HepG2 (cell line): Measurements from ENCODE around the gene BRSK2. TPM values are rescaled to one million over a fixed set of nuclear protein-coding genes. Genes with fewer than 3 reads are reported as not detected.

Experiments used
- ATAC-seq: fragments of 200-7000 bp; cut with Tn5 transposase; 3 replicates; pipeline ENCODE4 v1.9.1; 2020; ENCODE audit warnings: mild to moderate bottlenecking, moderate library complexity
- BruUV-seq: library from RNA; stranded (reverse); fragments of 400-500 nt; replicated peaks from 2 replicates; lab custom pipeline; 2021; lab: Mats Ljungman, UMichigan
- CTCF ChIA-PET: fragments of 300-600 bp; formaldehyde crosslinking; extraction: SDS; loops from one replicate; lab custom pipeline; 2021; ENCODE audit warnings: low total read pairs, inconsistent platforms, low intra/inter-chr PET ratio; lab: Yijun Ruan, JAX
- POLR2A ChIA-PET: fragments of 350-600 bp; sonication (Branson Sonifier 250); formaldehyde crosslinking; loops from one replicate; lab custom pipeline; 2020; ENCODE audit warnings: antibody characterized with exemption, inconsistent platforms; lab: Yijun Ruan, JAX
- DNase-seq: peaks from one replicate; pipeline ENCODE4 v3.0.0-alpha.2; 2015; ENCODE audit warnings: low spot score
- FAIRE-seq: peaks from 3 replicates; lab custom pipeline; 2011; peaks lifted over from hg19 to GRCh38; lab: Jason Lieb, UNC
- H2AFZ ChIP-seq: one replicate; pipeline ENCODE4 v1.6.1; 2011; ENCODE audit warnings: low read length, inconsistent platforms
- H3K27ac ChIP-seq: fragments of 300-600 bp; 3 replicates; pipeline ENCODE4 v1.8.0; 2011; ENCODE audit warnings: mixed run types, mild to moderate bottlenecking, mixed read lengths, low read length, inconsistent platforms; ENCODE audit not compliant: insufficient read depth; ENCODE audit errors: extremely low read length
- H3K27me3 ChIP-seq, 2 experiments: fragments of 200-600 bp in 1 of 2; 2 replicates in 1 of 2; 3 replicates in 1 of 2; pipeline versions ENCODE4 v1.6.0 to v1.8.0; 2011; ENCODE audit warnings: low read length in 2 of 2, mild to moderate bottlenecking in 2 of 2, moderate library complexity in 2 of 2, inconsistent platforms in 1 of 2; ENCODE audit not compliant: insufficient read depth in 2 of 2, control insufficient read depth in 1 of 2
- H3K36me3 ChIP-seq, 2 experiments: fragments of 200-600 bp in 1 of 2; replicated peaks in 1 of 2; 2 replicates in 1 of 2; 3 replicates in 1 of 2; pipeline versions ENCODE4 v1.5.1 to v1.8.0; 2011; ENCODE audit warnings: low read length in 2 of 2, inconsistent platforms in 1 of 2; ENCODE audit not compliant: insufficient read depth in 2 of 2, control insufficient read depth in 1 of 2
- H3K4me1 ChIP-seq: 2 replicates; pipeline ENCODE4 v1.5.1; 2012; ENCODE audit warnings: low read length, inconsistent platforms; ENCODE audit not compliant: insufficient read depth
- H3K4me2 ChIP-seq: 2 replicates; pipeline ENCODE4 v1.6.0; 2011; ENCODE audit warnings: low read depth, low read length, inconsistent platforms
- H3K4me3 ChIP-seq, 3 experiments: fragments of 200-600 bp in 1 of 3; sonication (generic), shearing (Covaris generic) in 1 of 3; replicated peaks in 1 of 3; 2 replicates each; pipeline ENCODE4 v1.5.1; 2011 to 2016; ENCODE audit warnings: low read length in 3 of 3, inconsistent platforms in 2 of 3, low read depth in 2 of 3, mild to moderate bottlenecking in 2 of 3, control low read depth in 1 of 3, mixed read lengths in 1 of 3; ENCODE audit not compliant: insufficient read depth in 1 of 3
- H3K79me2 ChIP-seq: one replicate; pipeline ENCODE4 v1.6.1; 2011; ENCODE audit warnings: low read length, inconsistent platforms; ENCODE audit not compliant: insufficient read depth
- H3K9ac ChIP-seq: 2 replicates; pipeline ENCODE4 v1.6.0; 2011; ENCODE audit warnings: mild to moderate bottlenecking, low read depth, low read length, inconsistent platforms; ENCODE audit not compliant: insufficient read depth
- H3K9me3 ChIP-seq: 2 replicates; pipeline ENCODE4 v1.5.1; 2012; ENCODE audit warnings: mild to moderate bottlenecking, low read length
- H4K20me1 ChIP-seq: 2 replicates; pipeline ENCODE4 v1.6.0; 2011; ENCODE audit warnings: inconsistent platforms, mild to moderate bottlenecking, low read length, moderate library complexity; ENCODE audit not compliant: insufficient read depth
- HIVEP1 ChIP-seq: sonication (generic); formaldehyde crosslinking; IDR thresholded peaks from 2 replicates; pipeline ENCODE4 v1.4.0; 2020; ENCODE audit warnings: mild to moderate bottlenecking, missing genetic modification reagents
- HOXA7 ChIP-seq: sonication (generic); formaldehyde crosslinking; IDR thresholded peaks from 2 replicates; pipeline ENCODE4 v1.8.1; 2022; ENCODE audit warnings: mild to moderate bottlenecking, missing genetic modification reagents, moderate library complexity
- JARID2 ChIP-seq: sonication (generic); formaldehyde crosslinking; IDR thresholded peaks from 2 replicates; pipeline ENCODE4 v1.8.1; 2023; ENCODE audit warnings: missing genetic modification reagents, inconsistent platforms; ENCODE audit not compliant: insufficient replicate concordance
- KLF6 ChIP-seq: IDR thresholded peaks from 2 replicates; pipeline ENCODE4 v1.8.0; 2016; ENCODE audit warnings: missing biosample characterization, missing genetic modification reagents
- NR2F6 ChIP-seq, 2 experiments: IDR thresholded peaks; 2 replicates each; pipeline ENCODE4 v1.6.1; 2016; ENCODE audit warnings: antibody characterized with exemption in 1 of 2, mild to moderate bottlenecking in 1 of 2
- SNAPC2 ChIP-seq: sonication (generic); formaldehyde crosslinking; IDR thresholded peaks from 2 replicates; pipeline ENCODE4 v1.8.1; 2022; ENCODE audit warnings: mild to moderate bottlenecking, missing genetic modification reagents
- ZFP36L1 ChIP-seq: sonication (generic); formaldehyde crosslinking; IDR thresholded peaks from 2 replicates; pipeline ENCODE4 v1.8.0; 2022; ENCODE audit warnings: mild to moderate bottlenecking, missing genetic modification reagents, moderate library complexity
- ZNF512 ChIP-seq: sonication (generic); formaldehyde crosslinking; IDR thresholded peaks from 2 replicates; pipeline ENCODE4 v1.4.0; 2020; ENCODE audit warnings: mild to moderate bottlenecking, missing genetic modification reagents
- ZNF562 ChIP-seq: sonication (generic); formaldehyde crosslinking; IDR thresholded peaks from 2 replicates; pipeline ENCODE4 v1.8.0; 2022; ENCODE audit warnings: missing genetic modification reagents, borderline replicate concordance
- ZNF639 ChIP-seq: conservative IDR thresholded peaks from 2 replicates; pipeline ENCODE4 v1.6.1; 2018; ENCODE audit warnings: missing genetic modification reagents
- ZNF781 ChIP-seq: sonication (generic); formaldehyde crosslinking; IDR thresholded peaks from 2 replicates; pipeline ENCODE4 v1.5.1; 2020; ENCODE audit warnings: borderline replicate concordance, mild to moderate bottlenecking, missing genetic modification reagents; ENCODE audit errors: not compliant biosample characterization
- WGBS: methylation state at CpG from one replicate; pipeline ENCODE4 v1.1.6; 2017; ENCODE audit warnings: low lambda C conversion rate; 5-methylcytosine and 5-hydroxymethylcytosine counted together
- in situ Hi-C: cut with HindIII; loops from 2 replicates; pipeline ENCODE4 v1.10.0; 2017; ENCODE audit warnings: low pct_unique_long_range_greater_than_20kb; ENCODE audit not compliant: extremely low pct_ligation_motif_present
- intact Hi-C: fragments of 100-400 bp; cut with micrococcal nuclease; formaldehyde crosslinking; loops from one replicate; pipeline ENCODE4 v1.10.0; 2022; ENCODE audit not compliant: unreplicated experiment
- polyA plus RNA-seq, 8 experiments: library from polyadenylated mRNA; depleted of rRNA in 3 of 8; stranded (reverse) in 7 of 8; unstranded in 1 of 8; fragments of >200 nt; fragmentation: Illumina TruSeq in 4 of 8; extraction: Trizol in 4 of 8; gene quantifications; 2 replicates each; pipeline versions ENCODE4 v1.2.1 to v1.2.3, GENCODE V29; 2011 to 2016; ENCODE audit warnings: low read depth in 4 of 8, missing spikeins in 1 of 8, mixed read lengths in 1 of 8; ENCODE audit not compliant: insufficient read depth in 1 of 8
- total RNA-seq, 5 experiments: library from RNA; depleted of rRNA; stranded (reverse); fragments of >200 nt; fragmentation: Illumina TruSeq; extraction: Trizol; gene quantifications; 2 replicates each; pipeline ENCODE4 v1.2.3, GENCODE V29; 2016; ENCODE audit warnings: low read depth in 1 of 5
- TF ChIP-seq, protein P1 (sequence below): sonication (generic); formaldehyde crosslinking; conservative IDR thresholded peaks from 2 replicates; pipeline ENCODE4 v1.8.0; 2022; ENCODE audit warnings: low read depth, missing genetic modification reagents
- TF ChIP-seq, protein P2 (sequence below): sonication (generic); formaldehyde crosslinking; IDR thresholded peaks from 2 replicates; pipeline ENCODE4 v1.4.0; 2020; ENCODE audit warnings: missing genetic modification reagents
- TF ChIP-seq, protein P3 (sequence below): sonication (generic); formaldehyde crosslinking; IDR thresholded peaks from 2 replicates; pipeline ENCODE4 v1.8.0; 2022; ENCODE audit warnings: missing genetic modification reagents, mild to moderate bottlenecking, moderate library complexity, borderline replicate concordance
- TF ChIP-seq, protein P4 (sequence below): sonication (generic); formaldehyde crosslinking; IDR thresholded peaks from 2 replicates; pipeline ENCODE4 v1.5.1; 2020; ENCODE audit warnings: missing genetic modification reagents, mild to moderate bottlenecking, borderline replicate concordance

Gene BRSK2
- total and polyA plus RNA-seq, 2 of the 13 experiments (the other 11 are each of a cell fraction or from before 2014, with no cell fraction given): 0.74 to 1.1 TPM

DNA sequence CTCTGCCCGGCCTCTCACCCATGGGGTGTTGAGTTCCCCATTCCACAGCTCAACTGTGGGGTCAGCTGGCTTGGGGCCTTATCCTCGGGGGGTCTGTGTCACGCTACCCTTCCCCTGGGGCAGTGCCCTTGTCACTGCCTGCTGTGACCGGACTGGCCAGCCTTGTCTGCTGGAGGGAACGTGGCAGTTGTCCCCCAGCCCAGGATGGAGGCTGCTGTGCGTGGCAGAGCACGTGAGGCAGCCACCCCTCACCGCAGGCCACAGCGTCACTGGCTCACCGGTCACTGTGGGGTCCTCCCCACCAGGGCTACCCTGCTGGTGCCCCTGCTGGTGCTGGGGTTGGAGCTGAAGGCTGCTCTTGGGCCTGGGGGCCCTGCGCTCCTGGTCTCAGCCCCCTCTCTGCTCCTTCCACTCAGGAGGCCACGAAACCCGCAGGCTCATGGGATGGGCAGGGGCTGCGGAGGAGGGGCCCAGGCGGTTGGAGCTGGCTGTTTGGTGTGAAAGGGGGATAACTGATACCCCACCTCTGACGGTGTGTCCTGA is 13.4 kb downstream of the BRSK2 start:
- Histone ChIP-seq H3K4me3 (no peak overlapping the region), H3K27me3 (peaks cover 16 to 72% of the 10 kb centered on the region in 2 experiments), H3K27ac (no peak overlapping the region), H3K4me2 (no peak overlapping the region), H3K36me3 (no peaks in the 10 kb centered on the region), H3K4me1 (no peaks in the 10 kb centered on the region), H4K20me1 (peaks cover 23% of the 10 kb centered on the region; the same call in 1 of the 2 replicates), H2AFZ (no peak overlapping the region), H3K9me3 (no peaks in the 10 kb centered on the region), H3K9ac (no peak overlapping the region), H3K79me2 (no peaks in the 10 kb centered on the region)
- intact Hi-C loops (no loop called here), in situ Hi-C loops (no loop called here)
- FAIRE-seq (no peak), ATAC-seq (no peak), DNase-seq (no peak)
- ChIA-PET POLR2A (no interaction called here), CTCF (no interaction called here)
- no CpG with 5 or more reads among the region's 16 CpGs for WGBS
- BruUV-seq: no TSS peak
- TF ChIP-seq SNAPC2 (CRISPR knock-in tag) (no peak), ZNF639 (CRISPR knock-in tag) (no peak), ZNF781 (CRISPR knock-in tag) (no peak), HIVEP1 (CRISPR knock-in tag) (no peak), KLF6 (no peak), ZFP36L1 (no peak), ZNF512 (CRISPR knock-in tag) (no peak), JARID2 (no peak), ZNF562 (CRISPR knock-in tag) (no peak), HOXA7 (no peak), NR2F6 (IDR thresholded peaks at IDR 0.05) (no peak), NR2F6 (CRISPR knock-in tag; IDR thresholded peaks at IDR 0.05) (no peak)
- TF ChIP-seq, protein P1, sequence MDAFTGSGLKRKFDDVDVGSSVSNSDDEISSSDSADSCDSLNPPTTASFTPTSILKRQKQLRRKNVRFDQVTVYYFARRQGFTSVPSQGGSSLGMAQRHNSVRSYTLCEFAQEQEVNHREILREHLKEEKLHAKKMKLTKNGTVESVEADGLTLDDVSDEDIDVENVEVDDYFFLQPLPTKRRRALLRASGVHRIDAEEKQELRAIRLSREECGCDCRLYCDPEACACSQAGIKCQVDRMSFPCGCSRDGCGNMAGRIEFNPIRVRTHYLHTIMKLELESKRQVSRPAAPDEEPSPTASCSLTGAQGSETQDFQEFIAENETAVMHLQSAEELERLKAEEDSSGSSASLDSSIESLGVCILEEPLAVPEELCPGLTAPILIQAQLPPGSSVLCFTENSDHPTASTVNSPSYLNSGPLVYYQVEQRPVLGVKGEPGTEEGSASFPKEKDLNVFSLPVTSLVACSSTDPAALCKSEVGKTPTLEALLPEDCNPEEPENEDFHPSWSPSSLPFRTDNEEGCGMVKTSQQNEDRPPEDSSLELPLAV: no peak
- TF ChIP-seq, protein P2, sequence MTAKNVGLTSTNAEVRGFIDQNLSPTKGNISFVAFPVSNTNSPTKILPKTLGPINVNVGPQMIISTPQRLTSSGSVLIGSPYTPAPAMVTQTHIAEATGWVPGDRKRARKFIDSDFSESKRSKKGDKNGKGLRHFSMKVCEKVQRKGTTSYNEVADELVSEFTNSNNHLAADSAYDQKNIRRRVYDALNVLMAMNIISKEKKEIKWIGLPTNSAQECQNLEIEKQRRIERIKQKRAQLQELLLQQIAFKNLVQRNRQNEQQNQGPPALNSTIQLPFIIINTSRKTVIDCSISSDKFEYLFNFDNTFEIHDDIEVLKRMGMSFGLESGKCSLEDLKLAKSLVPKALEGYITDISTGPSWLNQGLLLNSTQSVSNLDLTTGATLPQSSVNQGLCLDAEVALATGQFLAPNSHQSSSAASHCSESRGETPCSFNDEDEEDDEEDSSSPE (CRISPR knock-in tag): no peak
- TF ChIP-seq, protein P3, sequence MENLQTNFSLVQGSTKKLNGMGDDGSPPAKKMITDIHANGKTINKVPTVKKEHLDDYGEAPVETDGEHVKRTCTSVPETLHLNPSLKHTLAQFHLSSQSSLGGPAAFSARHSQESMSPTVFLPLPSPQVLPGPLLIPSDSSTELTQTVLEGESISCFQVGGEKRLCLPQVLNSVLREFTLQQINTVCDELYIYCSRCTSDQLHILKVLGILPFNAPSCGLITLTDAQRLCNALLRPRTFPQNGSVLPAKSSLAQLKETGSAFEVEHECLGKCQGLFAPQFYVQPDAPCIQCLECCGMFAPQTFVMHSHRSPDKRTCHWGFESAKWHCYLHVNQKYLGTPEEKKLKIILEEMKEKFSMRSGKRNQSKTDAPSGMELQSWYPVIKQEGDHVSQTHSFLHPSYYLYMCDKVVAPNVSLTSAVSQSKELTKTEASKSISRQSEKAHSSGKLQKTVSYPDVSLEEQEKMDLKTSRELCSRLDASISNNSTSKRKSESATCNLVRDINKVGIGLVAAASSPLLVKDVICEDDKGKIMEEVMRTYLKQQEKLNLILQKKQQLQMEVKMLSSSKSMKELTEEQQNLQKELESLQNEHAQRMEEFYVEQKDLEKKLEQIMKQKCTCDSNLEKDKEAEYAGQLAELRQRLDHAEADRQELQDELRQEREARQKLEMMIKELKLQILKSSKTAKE (CRISPR knock-in tag): no peak
- TF ChIP-seq, protein P4, sequence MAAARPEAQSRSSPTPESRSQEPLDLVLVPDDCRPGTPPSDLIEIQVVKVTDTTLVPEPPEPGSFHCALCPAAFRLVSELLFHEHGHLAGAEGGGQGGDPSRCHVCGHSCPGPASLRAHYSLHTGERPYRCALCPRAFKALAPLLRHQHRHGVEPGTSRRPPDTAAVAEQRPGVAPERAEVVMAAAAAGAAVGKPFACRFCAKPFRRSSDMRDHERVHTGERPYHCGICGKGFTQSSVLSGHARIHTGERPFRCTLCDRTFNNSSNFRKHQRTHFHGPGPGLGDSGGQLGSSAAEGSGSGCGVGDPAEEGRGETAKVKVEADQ (CRISPR knock-in tag): no peak
